ENCODE data around the gene CHN1. TPM values are rescaled to one million over a fixed set of nuclear protein-coding genes. Genes with fewer than 3 reads are reported as not detected.

CHN1 gene
- total and polyA plus RNA-seq, 2 of the 8 experiments (the other 6 are each of a cell fraction or from before 2014, with no cell fraction given), result 54.0 to 65.7 TPM

DNA sequence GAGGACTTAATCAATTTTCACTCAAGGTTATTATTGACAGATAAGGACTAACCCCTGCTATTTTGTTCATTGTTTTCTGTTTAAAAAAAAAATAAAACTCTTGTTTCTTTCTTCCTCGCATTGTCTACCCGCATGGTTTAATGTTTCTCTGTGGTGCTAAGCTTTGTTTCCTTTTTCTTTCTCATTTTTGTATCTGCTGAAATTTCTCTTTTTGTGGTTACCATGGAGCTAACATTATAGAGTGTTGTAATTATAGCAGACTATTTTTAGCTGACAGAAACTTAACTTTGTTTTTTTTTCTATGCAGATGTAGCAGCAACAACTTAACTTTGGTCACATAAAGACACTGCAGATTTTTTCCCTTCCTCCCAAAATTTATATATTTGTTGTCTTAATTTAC lies 43.1 kb upstream of the CHN1 start:
- no peak overlapping the region for H3K56ac ChIP-seq (replicated peaks; ENCODE audit: insufficient read length, low read depth, low read length)
- H3K4ac ChIP-seq (replicated peaks; ENCODE audit: insufficient read length, low read depth, low read length), result no peak overlapping the region
- H2AK5ac ChIP-seq (ENCODE audit: low read depth, low read length), result no peak overlapping the region
- H3K23me2 ChIP-seq (ENCODE audit: low read depth, low read length), result no peaks in the 10 kb centered on the region; the same call in 1 of the 2 replicates
- no peaks in the 10 kb centered on the region for H3K36me3 ChIP-seq (ENCODE audit: control insufficient read depth in 2 of 4, insufficient read depth in 4 of 4, low read length in 3 of 4)
- no peaks in the 10 kb centered on the region for H3K79me1 ChIP-seq (ENCODE audit: low read depth, low read length)
- FAIRE-seq (no peak), DNase-seq (ENCODE audit: low read depth in 1 of 2, low spot score in 2 of 2) (no peak)
- H3K18ac ChIP-seq (ENCODE audit: extremely low read depth, low read length), result no peak overlapping the region
- H4K5ac ChIP-seq (ENCODE audit: insufficient read length, low read depth, low read length), result no peak overlapping the region
- no peaks in the 10 kb centered on the region for H3K9me3 ChIP-seq (ENCODE audit: insufficient read depth in 2 of 2, low read depth in 1 of 2, low read length in 1 of 2)
- H3K4me2 ChIP-seq (ENCODE audit: insufficient read depth in 1 of 2, low read depth in 2 of 2, low read length in 2 of 2), result no peak overlapping the region
- H2BK15ac ChIP-seq (ENCODE audit: low read length), result no peak overlapping the region
- no peak overlapping the region for H2BK12ac ChIP-seq (ENCODE audit: low read depth, low read length)
- no peak overlapping the region for H4K91ac ChIP-seq (replicated peaks; ENCODE audit: insufficient read length, low read length)
- H3K27me3 ChIP-seq (replicated peaks in 1 of 4; ENCODE audit: control insufficient read depth in 3 of 4, extremely low read depth in 1 of 4, insufficient read depth in 3 of 4, low read length in 3 of 4), result no peaks in the 10 kb centered on the region
- no peak overlapping the region for H2BK5ac ChIP-seq (ENCODE audit: low read depth, low read length)
- no peak overlapping the region for H4K8ac ChIP-seq (ENCODE audit: extremely low read depth, insufficient read depth, low read length)
- no peak overlapping the region for H3K4me3 ChIP-seq (ENCODE audit: extremely low read depth in 1 of 4, insufficient read depth in 2 of 4, low read depth in 3 of 4, low read length in 4 of 4)
- 95% methylated on average over 2 of the region's 2 CpGs; no CpG with 5 or more reads in 1 of the 2 experiments for WGBS, 2 experiments (ENCODE audit: extremely low coverage in 1 of 2, insufficient coverage in 1 of 2, insufficient read length in 1 of 2, insufficient replicate concordance in 2 of 2, low coverage in 1 of 2, low lambda C conversion rate in 2 of 2, missing lambda C conversion rate in 1 of 2)
- H2BK120ac ChIP-seq (replicated peaks; ENCODE audit: low read depth, low read length), result no peak overlapping the region
- no peak overlapping the region for H2BK20ac ChIP-seq (ENCODE audit: low read length)
- H3K27ac ChIP-seq (ENCODE audit: low read depth, low read length), result no peak overlapping the region
- no peak overlapping the region for H3K9ac ChIP-seq (replicated peaks in 1 of 4; ENCODE audit: extremely low read depth in 1 of 4, low read depth in 3 of 4, low read length in 3 of 4)
- CTCF ChIA-PET (ENCODE audit: partially characterized antibody), result interaction anchor here (0.6 to 2.1 kb wide), 8 partner anchors 8 to 348 kb away, joined by 4 to 9 read pairs (median 5); no protein-coding TSS in a partner anchor
- H3K23ac ChIP-seq (ENCODE audit: insufficient read length), result no peak overlapping the region
- peaks cover 0 to 2% of the 10 kb centered on the region in 2 experiments for H4K20me1 ChIP-seq (replicated peaks in 1 of 2; ENCODE audit: control insufficient read depth in 1 of 2, insufficient read depth in 2 of 2, low read length in 2 of 2)
- no peaks in the 10 kb centered on the region for H3K79me2 ChIP-seq (ENCODE audit: control insufficient read depth in 1 of 2, insufficient read depth in 2 of 2, low read length in 2 of 2)
- no peak overlapping the region for H2AFZ ChIP-seq (ENCODE audit: low read length)
- no peaks in the 10 kb centered on the region for H3K4me1 ChIP-seq (replicated peaks in 1 of 4; ENCODE audit: control insufficient read depth in 3 of 4, insufficient read depth in 4 of 4, low read length in 3 of 4)
- POLR2A ChIA-PET (ENCODE audit: partially characterized antibody), result interaction anchor here (0.6 kb wide), 1 partner anchor 56 kb away, joined by 4 read pairs; no protein-coding TSS in a partner anchor
- no peak overlapping the region for H3K14ac ChIP-seq (ENCODE audit: insufficient read length)
- no peak for TF ChIP-seq BCL11A (IDR thresholded peaks at IDR 0.05; ENCODE audit: low read depth in 2 of 2, low read length in 2 of 2)
- TF ChIP-seq TCF12 (IDR thresholded peaks at IDR 0.05; ENCODE audit: low read depth, low read length), result no peak
- TF ChIP-seq POU5F1 (IDR thresholded peaks at IDR 0.05; ENCODE audit: low read depth, low read length), result no peak
- no peak for TF ChIP-seq RXRA (IDR thresholded peaks at IDR 0.05; ENCODE audit: insufficient read depth, low read depth, low read length)
- TF ChIP-seq KDM5A (IDR thresholded peaks at IDR 0.05; ENCODE audit: low read length), result no peak
- no peak for TF ChIP-seq FOSL1 (IDR thresholded peaks at IDR 0.05; ENCODE audit: insufficient read depth, low read depth, low read length)
- no peak for TF ChIP-seq CTCF (IDR thresholded peaks at IDR 0.05; ENCODE audit: control extremely low read depth in 1 of 3, insufficient read depth in 1 of 3, low read depth in 1 of 3, low read length in 3 of 3)
- TF ChIP-seq, protein P1, sequence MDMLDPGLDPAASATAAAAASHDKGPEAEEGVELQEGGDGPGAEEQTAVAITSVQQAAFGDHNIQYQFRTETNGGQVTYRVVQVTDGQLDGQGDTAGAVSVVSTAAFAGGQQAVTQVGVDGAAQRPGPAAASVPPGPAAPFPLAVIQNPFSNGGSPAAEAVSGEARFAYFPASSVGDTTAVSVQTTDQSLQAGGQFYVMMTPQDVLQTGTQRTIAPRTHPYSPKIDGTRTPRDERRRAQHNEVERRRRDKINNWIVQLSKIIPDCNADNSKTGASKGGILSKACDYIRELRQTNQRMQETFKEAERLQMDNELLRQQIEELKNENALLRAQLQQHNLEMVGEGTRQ (IDR thresholded peaks at IDR 0.05; ENCODE audit: low read length), result no peak
- TF ChIP-seq E2F6 (IDR thresholded peaks at IDR 0.05), result no peak

All from H1 (cell line).